ENCODE measurements around the gene SCRT2. TPM values are rescaled to one million over a fixed set of nuclear protein-coding genes. Genes with fewer than 3 reads are reported as not detected.

SCRT2 gene
- total and polyA plus RNA-seq, 2 donors from 2014 or later, result not detected

DNA sequence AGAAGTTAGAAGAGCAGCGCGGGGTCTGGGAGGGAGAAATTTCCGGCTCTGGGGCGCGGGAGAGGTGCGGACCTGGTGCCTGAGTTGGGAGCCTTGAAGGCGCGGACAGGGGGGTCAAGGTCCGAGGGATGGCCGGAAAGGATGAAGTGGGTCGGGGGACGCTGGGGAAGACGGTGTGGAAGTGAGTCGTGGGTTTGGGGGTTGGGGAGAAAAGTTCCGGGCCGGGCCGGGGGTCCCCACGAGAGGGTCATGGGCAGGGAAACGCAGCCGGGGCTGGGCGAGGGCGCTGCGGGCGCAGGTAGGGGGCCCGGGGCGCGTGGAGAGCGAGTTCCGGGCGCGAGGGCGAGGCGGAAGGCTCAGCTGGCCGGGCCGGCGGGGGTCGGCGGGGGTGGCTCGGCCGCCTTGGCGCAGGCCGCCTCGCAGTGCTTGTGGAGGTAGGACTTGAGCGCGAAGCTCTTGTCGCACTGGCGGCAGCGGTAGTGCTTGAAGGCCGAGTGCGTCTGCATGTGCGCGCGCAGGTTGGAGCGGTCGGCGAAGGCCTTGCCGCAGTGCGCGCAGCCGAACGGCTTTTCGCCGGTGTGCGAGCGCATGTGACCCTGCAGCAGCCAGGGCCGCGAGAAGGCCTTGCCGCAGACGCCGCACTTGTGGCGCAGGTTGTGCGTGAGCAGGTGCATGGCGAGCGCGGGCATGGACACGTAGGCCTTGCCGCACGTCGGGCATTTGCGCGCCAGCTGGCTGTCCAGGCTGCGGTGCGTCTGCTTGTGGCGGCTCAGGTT, 12.1 kb downstream of the SCRT2 start:
- no peaks in the 10 kb centered on the region for H3K9me3 ChIP-seq (ENCODE audit: control insufficient read depth in 2 of 3, insufficient read depth in 1 of 3, low read length in 3 of 3)
- H3K36me3 ChIP-seq (ENCODE audit: control insufficient read depth in 2 of 3, insufficient read depth in 3 of 3, low read length in 3 of 3), result no peaks in the 10 kb centered on the region
- peaks cover 0 to 2% (median 0%) of the 10 kb centered on the region in 3 donors for H3K4me1 ChIP-seq (ENCODE audit: control insufficient read depth in 2 of 3, insufficient read depth in 2 of 3, low read depth in 1 of 3, low read length in 3 of 3)
- H3K27me3 ChIP-seq (ENCODE audit: control insufficient read depth, insufficient read depth, low read length), result peaks cover 18% of the 10 kb centered on the region
- H3K9ac ChIP-seq (ENCODE audit: low read length in 3 of 3), result no peak overlapping the region
- H3K27ac ChIP-seq (ENCODE audit: low read depth in 2 of 2, low read length in 2 of 2), result no peak overlapping the region
- H3K4me3 ChIP-seq (ENCODE audit: low read length in 3 of 3), result no peak overlapping the region
- TF ChIP-seq, protein P1, sequence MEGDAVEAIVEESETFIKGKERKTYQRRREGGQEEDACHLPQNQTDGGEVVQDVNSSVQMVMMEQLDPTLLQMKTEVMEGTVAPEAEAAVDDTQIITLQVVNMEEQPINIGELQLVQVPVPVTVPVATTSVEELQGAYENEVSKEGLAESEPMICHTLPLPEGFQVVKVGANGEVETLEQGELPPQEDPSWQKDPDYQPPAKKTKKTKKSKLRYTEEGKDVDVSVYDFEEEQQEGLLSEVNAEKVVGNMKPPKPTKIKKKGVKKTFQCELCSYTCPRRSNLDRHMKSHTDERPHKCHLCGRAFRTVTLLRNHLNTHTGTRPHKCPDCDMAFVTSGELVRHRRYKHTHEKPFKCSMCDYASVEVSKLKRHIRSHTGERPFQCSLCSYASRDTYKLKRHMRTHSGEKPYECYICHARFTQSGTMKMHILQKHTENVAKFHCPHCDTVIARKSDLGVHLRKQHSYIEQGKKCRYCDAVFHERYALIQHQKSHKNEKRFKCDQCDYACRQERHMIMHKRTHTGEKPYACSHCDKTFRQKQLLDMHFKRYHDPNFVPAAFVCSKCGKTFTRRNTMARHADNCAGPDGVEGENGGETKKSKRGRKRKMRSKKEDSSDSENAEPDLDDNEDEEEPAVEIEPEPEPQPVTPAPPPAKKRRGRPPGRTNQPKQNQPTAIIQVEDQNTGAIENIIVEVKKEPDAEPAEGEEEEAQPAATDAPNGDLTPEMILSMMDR (IDR thresholded peaks at IDR 0.05; ENCODE audit: borderline replicate concordance, extremely low read depth, insufficient read depth), result no peak
- FAIRE-seq, result no peak
- peak in 4 of 5 donors; percentile 58 to 73 (median 64) for DNase-seq
- intact Hi-C loops (cut with DNase I), result no loop called here

DNA sequence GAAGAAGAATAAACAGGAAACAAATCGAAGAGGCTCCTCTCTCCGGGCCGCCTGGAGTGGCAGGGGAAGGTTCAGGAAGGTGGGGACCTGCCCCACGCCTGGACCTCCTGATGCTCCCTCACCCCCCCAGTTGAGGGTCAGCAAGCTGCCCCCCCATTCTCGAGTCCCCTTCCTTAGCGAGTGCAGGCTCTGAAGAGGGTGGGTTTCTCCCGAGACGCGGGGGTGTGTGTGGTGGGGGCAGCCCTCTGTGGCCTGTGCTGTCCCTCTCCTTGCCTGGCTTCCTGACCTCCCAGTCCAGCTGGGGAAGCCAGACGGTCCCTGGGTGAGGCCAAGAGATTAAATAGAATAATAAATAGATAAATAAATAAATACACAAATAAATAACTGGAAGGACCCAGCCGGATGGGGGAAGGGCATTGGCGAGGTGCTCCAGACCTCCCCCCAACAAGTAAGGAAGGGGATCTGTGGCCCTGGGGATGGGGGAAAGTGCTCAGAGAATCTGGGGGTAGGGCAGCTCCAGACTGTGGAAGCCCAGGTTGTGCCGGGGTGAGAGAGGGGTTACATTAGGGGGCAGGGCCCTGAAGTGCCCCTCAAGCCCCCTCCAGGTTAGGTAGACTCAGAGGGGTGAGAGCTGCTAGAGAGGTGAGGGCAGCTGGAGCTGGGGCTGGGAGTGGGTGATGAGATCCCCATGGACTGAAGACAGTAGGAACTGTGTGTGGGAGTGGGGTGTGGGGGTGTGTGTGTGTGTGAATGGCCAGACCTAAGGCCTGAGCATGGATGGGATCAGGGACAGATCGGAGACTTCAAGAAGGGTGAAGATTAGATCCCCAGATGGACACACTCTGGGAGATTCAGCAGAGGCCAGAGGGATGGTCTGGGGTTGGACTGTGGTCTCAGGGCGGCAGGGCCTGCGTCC, 13.1 kb downstream of the SCRT2 start:
- intact Hi-C loops (cut with DNase I), result no loop called here
- Histone ChIP-seq H3K27ac (ENCODE audit: low read depth in 2 of 2, low read length in 2 of 2) (no peak overlapping the region), H3K4me1 (ENCODE audit: control insufficient read depth in 2 of 3, insufficient read depth in 2 of 3, low read depth in 1 of 3, low read length in 3 of 3) (peaks cover 0 to 2% (median 0%) of the 10 kb centered on the region in 3 donors), H3K36me3 (ENCODE audit: control insufficient read depth in 2 of 3, insufficient read depth in 3 of 3, low read length in 3 of 3) (no peaks in the 10 kb centered on the region), H3K4me3 (ENCODE audit: low read length in 3 of 3) (no peak overlapping the region), H3K9ac (ENCODE audit: low read length in 3 of 3) (no peak overlapping the region), H3K27me3 (ENCODE audit: control insufficient read depth, insufficient read depth, low read length) (peaks cover 22% of the 10 kb centered on the region), H3K9me3 (ENCODE audit: control insufficient read depth in 2 of 3, insufficient read depth in 1 of 3, low read length in 3 of 3) (no peaks in the 10 kb centered on the region)
- TF ChIP-seq, protein P1 (IDR thresholded peaks at IDR 0.05; ENCODE audit: borderline replicate concordance, extremely low read depth, insufficient read depth), result no peak
- FAIRE-seq, result no peak
- DNase-seq, result peak in 1 of 5 donors; percentile 54

DNA sequence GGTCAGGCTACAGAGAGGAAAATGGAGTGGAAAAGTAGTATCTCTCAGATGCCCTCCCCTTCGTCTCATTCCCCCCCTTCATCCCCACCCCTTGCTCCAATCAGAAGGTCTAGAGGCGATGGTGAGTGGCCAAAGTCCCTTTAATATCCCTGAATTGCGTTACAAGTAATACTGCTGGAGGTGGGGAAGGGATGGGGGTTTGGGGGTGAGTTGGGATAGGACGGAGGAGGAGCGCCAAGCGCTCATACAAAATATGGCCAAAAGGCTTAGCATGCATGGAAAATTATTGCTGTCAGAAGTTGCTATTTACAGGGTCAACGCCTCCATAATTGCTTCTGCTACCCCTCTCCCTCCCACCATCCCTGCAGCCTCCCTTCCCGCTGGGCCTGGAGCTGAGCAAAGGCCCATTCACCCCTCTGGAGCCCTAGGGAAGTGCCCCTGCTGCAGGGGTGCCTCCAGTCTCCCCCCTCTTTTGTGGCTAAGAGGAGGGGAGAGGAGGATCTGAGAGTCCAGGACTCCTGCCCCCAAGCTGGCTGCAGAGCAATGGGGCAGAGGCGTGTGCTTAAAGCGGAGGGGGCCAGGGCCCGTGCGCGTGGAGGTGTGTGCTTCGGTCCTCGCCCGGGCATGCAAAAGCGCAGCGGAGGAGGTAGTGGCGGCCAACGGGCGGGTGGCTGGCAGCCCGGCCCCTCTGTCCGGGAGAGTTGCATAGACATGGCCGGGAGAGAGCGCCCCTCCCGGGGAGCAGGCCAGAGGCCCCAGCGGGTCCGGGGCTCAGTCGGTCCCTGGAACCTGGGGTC, 13.9 kb downstream of the SCRT2 start:
- TF ChIP-seq, protein P1 (IDR thresholded peaks at IDR 0.05; ENCODE audit: borderline replicate concordance, extremely low read depth, insufficient read depth), result no peak
- Histone ChIP-seq H3K9me3 (ENCODE audit: control insufficient read depth in 2 of 3, insufficient read depth in 1 of 3, low read length in 3 of 3) (no peaks in the 10 kb centered on the region), H3K4me1 (ENCODE audit: control insufficient read depth in 2 of 3, insufficient read depth in 2 of 3, low read depth in 1 of 3, low read length in 3 of 3) (peaks cover 0 to 2% (median 0%) of the 10 kb centered on the region in 3 donors), H3K9ac (ENCODE audit: low read length in 3 of 3) (no peak overlapping the region), H3K27ac (ENCODE audit: low read depth in 2 of 2, low read length in 2 of 2) (no peak overlapping the region), H3K27me3 (ENCODE audit: control insufficient read depth, insufficient read depth, low read length) (peaks cover 22% of the 10 kb centered on the region), H3K4me3 (ENCODE audit: low read length in 3 of 3) (no peak overlapping the region), H3K36me3 (ENCODE audit: control insufficient read depth in 2 of 3, insufficient read depth in 3 of 3, low read length in 3 of 3) (no peaks in the 10 kb centered on the region)
- no peak for FAIRE-seq
- DNase-seq, result no peak
- intact Hi-C loops (cut with DNase I), result no loop called here
